Cardiac muscle cell (in vitro differentiated cells and primary cell): ENCODE results near the gene PCDHGB6. TPM values are rescaled to one million over a fixed set of nuclear protein-coding genes. Genes with fewer than 3 reads are reported as not detected.
"Not testable (repeated sequence)": the region's sequence is repeated elsewhere in the genome, so short reads cannot be mapped to it uniquely, and the experiment has no call there.

Experiments
- DNase-seq, 2 donors: peaks; one replicate each; pipeline versions ENCODE4 v3.0.0 to v3.0.0-alpha.2; 2010 to 2017; ENCODE audit warnings: low read depth in 1 of 2, low spot score in 1 of 2
- H3K27ac ChIP-seq: fragments of 200-600 bp; sonication (generic); 2 replicates; pipeline ENCODE4 v1.5.1; 2016
- H3K27me3 ChIP-seq: fragments of 200-600 bp; sonication (generic); 2 replicates; pipeline ENCODE4 v1.6.0; 2016; ENCODE audit warnings: control low read depth
- H3K36me3 ChIP-seq: fragments of 200-600 bp; sonication (generic); 2 replicates; pipeline ENCODE4 v1.5.1; 2016; ENCODE audit warnings: control low read depth
- H3K4me1 ChIP-seq: fragments of 200-600 bp; sonication (generic); 2 replicates; pipeline ENCODE4 v1.8.1; 2017; ENCODE audit warnings: low read depth, mild to moderate bottlenecking, mixed run types
- H3K4me3 ChIP-seq: fragments of 200-600 bp; sonication (generic); 2 replicates; pipeline ENCODE4 v1.5.1; 2016; ENCODE audit warnings: mild to moderate bottlenecking
- H3K9me3 ChIP-seq: fragments of 200-600 bp; sonication (generic); 2 replicates; pipeline ENCODE4 v1.5.1; 2017; ENCODE audit warnings: low read depth, mild to moderate bottlenecking, control low read depth
- polyA plus RNA-seq: library from polyadenylated mRNA; unstranded; fragments of >200 nt; fragmentation: Nextera tagmentation; extraction: Ambion mirVana; gene quantifications from 2 replicates; pipeline ENCODE4 v1.2.1, GENCODE V29; 2016
- total RNA-seq: library from RNA; depleted of rRNA; stranded (reverse); fragments of >200 nt; gene quantifications from 2 replicates; pipeline ENCODE4 v1.2.3, GENCODE V29; 2016
- TF ChIP-seq, protein P1 (sequence below): IDR thresholded peaks from 2 replicates; pipeline ENCODE4 v1.5.1; 2012; ENCODE audit warnings: low read depth, mild to moderate bottlenecking, low read length

PCDHGB6 gene
- total and polyA plus RNA-seq, 2 experiments from 2014 or later: 26.1 to 48.6 TPM

DNA sequence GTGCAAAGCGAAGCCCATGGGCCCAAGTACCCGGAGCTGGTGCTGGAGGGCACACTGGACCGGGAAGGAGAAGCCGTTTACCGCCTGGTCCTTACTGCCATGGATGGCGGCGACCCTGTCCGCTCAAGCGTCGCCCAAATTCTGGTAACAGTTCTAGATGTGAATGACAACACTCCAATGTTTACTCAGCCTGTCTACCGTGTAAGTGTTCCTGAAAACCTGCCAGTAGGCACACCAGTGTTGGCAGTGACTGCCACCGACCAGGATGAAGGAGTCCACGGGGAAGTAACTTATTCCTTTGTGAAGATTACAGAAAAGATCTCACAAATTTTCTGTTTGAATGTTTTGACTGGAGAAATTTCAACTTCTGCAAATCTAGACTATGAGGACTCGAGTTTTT lies 33.2 kb upstream of the PCDHGB6 start:
- H3K27me3 ChIP-seq: no peaks in the 10 kb centered on the region
- H3K4me3 ChIP-seq: no peak overlapping the region
- H3K27ac ChIP-seq: no peak overlapping the region
- no peak for DNase-seq
- H3K9me3 ChIP-seq: no peaks in the 10 kb centered on the region
- TF ChIP-seq, protein P1, sequence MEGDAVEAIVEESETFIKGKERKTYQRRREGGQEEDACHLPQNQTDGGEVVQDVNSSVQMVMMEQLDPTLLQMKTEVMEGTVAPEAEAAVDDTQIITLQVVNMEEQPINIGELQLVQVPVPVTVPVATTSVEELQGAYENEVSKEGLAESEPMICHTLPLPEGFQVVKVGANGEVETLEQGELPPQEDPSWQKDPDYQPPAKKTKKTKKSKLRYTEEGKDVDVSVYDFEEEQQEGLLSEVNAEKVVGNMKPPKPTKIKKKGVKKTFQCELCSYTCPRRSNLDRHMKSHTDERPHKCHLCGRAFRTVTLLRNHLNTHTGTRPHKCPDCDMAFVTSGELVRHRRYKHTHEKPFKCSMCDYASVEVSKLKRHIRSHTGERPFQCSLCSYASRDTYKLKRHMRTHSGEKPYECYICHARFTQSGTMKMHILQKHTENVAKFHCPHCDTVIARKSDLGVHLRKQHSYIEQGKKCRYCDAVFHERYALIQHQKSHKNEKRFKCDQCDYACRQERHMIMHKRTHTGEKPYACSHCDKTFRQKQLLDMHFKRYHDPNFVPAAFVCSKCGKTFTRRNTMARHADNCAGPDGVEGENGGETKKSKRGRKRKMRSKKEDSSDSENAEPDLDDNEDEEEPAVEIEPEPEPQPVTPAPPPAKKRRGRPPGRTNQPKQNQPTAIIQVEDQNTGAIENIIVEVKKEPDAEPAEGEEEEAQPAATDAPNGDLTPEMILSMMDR: no peak
- no peaks in the 10 kb centered on the region for H3K36me3 ChIP-seq
- no peaks in the 10 kb centered on the region for H3K4me1 ChIP-seq

DNA sequence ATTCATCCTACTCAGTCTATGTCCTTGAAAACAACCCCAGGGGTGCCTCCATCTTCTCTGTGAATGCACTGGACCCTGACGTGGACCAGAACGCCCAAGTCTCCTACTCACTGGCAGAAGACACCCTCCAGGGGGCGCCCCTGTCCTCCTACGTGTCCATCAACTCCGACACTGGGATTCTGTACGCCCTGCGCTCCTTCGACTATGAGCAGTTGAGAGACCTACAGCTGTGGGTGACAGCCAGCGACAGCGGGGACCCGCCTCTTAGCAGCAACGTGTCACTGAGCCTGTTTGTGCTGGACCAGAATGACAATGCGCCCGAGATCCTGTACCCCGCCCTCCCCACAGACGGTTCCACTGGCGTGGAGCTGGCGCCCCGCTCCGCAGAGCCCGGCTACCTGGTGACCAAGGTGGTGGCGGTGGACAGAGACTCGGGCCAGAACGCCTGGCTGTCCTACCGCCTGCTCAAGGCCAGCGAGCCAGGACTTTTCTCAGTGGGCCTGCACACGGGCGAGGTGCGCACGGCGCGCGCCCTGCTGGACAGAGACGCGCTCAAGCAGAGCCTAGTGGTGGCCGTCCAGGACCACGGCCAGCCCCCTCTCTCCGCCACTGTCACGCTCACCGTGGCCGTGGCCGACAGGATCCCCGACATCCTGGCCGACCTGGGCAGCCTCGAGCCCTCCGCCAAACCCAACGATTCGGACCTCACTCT lies 32.2 kb upstream of the PCDHGB6 start:
- not testable (repeated sequence) for H3K9me3 ChIP-seq, DNase-seq, H3K27ac ChIP-seq, H3K36me3 ChIP-seq, H3K4me1 ChIP-seq, H3K27me3 ChIP-seq, H3K4me3 ChIP-seq

DNA sequence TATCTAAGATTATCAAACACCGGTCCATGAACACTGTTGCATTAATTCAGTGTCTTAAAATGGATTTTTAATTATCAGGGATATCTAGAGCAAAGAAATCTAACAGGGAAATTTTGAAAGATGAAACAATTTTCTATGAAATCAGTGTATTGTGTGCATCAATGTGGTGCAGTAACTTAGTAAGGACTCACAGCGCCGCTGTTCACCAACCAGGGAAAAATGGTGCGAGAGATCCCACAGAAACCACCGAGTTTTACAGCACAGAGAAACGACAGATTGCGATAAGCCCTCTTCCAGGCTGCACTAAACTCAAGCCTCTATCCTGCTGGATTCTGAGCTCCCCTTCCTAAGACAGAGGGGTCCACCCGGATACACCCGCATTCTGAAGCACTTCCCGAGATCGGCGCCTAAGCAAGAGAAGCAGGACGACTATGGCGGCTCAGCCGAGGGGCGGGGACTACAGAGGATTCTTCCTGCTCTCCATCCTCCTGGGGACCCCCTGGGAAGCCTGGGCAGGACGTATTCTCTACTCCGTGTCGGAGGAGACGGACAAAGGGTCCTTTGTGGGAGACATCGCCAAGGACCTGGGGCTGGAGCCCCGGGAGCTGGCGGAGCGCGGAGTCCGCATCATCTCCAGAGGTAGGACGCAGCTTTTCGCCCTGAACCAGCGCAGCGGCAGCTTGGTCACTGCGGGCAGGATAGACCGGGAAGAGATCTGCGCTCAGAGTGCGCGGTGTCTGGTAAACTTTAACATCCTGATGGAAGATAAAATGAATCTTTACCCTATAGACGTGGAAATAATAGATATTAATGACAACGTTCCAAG lies 25.1 kb upstream of the PCDHGB6 start, which contains the start of gene PCDHGA7:
TSS of gene PCDHGA7 (plus strand) at position 274 of the 826 bp plus-strand sequence. CDS start at position 432, 158 bp downstream.
- peak in 1 of 2 donors; percentile 38 for DNase-seq
- H3K27ac ChIP-seq: no peak within 1 kb of the TSS
- no peaks in the 10 kb centered on the region for H3K27me3 ChIP-seq
- no peaks in the 10 kb centered on the region for H3K4me1 ChIP-seq
- no peaks in the 10 kb centered on the region for H3K9me3 ChIP-seq
- TF ChIP-seq, protein P1: peak; percentile 33
- no peaks in the 10 kb centered on the region for H3K36me3 ChIP-seq
- no peak within 1 kb of the TSS for H3K4me3 ChIP-seq

DNA sequence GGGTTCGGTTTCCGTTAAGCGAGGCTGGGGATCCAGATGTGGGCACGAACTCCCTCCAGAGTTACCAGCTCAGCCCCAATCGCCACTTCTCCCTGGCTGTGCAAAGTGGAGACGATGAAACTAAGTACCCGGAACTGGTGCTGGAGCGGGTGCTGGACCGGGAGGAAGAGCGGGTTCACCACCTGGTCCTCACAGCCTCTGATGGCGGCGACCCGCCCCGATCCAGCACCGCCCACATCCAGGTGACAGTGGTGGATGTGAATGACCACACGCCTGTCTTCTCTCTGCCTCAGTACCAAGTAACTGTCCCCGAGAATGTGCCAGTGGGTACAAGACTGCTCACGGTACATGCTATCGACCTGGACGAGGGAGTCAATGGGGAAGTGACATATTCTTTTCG lies 24.5 kb upstream of the PCDHGB6 start:
- no peaks in the 10 kb centered on the region for H3K27me3 ChIP-seq
- no peaks in the 10 kb centered on the region for H3K9me3 ChIP-seq
- TF ChIP-seq, protein P1: no peak
- H3K4me3 ChIP-seq: no peak overlapping the region
- no peaks in the 10 kb centered on the region for H3K36me3 ChIP-seq
- H3K4me1 ChIP-seq: no peaks in the 10 kb centered on the region
- no peak overlapping the region for H3K27ac ChIP-seq
- no peak for DNase-seq

DNA sequence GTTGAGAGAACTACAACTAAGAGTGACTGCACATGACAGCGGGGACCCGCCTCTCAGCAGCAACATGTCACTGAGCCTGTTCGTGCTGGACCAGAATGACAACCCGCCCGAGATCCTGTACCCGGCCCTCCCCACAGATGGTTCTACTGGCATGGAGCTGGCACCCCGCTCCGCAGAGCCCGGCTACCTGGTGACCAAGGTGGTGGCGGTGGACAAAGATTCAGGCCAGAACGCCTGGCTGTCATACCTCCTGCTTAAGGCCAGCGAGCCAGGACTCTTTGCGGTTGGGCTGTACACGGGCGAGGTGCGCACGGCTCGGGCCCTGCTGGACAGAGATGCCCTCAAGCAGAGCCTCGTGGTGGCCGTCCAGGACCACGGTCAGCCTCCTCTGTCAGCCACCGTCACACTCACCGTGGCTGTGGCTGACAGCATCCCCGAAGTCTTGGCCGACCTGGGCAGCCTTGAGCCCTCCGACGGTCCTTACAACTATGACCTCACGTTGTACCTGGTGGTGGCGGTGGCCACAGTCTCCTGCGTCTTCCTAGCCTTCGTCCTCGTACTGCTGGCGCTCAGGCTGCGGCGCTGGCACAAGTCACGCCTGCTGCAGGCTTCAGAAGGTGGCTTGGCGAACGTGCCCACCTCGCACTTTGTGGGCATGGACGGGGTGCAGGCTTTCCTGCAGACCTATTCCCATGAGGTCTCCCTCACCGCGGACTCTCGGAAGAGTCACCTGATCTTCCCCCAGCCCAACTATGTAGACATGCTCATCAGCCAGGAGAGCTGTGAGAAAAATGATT lies 23.2 kb upstream of the PCDHGB6 start:
- H3K36me3 ChIP-seq: no peaks in the 10 kb centered on the region
- H3K4me1 ChIP-seq: no peaks in the 10 kb centered on the region
- no peaks in the 10 kb centered on the region for H3K9me3 ChIP-seq
- TF ChIP-seq, protein P1: no peak
- no peaks in the 10 kb centered on the region for H3K27me3 ChIP-seq
- DNase-seq: no peak
- H3K27ac ChIP-seq: no peak overlapping the region
- H3K4me3 ChIP-seq: no peak overlapping the region
